HEK293 (cell line): ENCODE results near the gene CCN2.

ENCODE experiments used
- CTCF ChIA-PET: fragments of 350-600 bp; formaldehyde crosslinking; extraction: SDS; loops from one replicate; lab custom pipeline; 2021; ENCODE audit warnings: antibody characterized with exemption; lab: Yijun Ruan, JAX
- POLR2A ChIA-PET: fragments of 300-600 bp; formaldehyde crosslinking; extraction: SDS; loops from one replicate; lab custom pipeline; 2020; ENCODE audit warnings: antibody characterized with exemption, inconsistent platforms; lab: Yijun Ruan, JAX
- H3K27ac ChIP-seq: fragments of 200-500 bp; sonication (Bioruptor generic); 2 replicates; pipeline ENCODE4 v1.5.1; 2014; ENCODE audit warnings: low read depth, low read length, control low read depth, inconsistent platforms; ENCODE audit errors: extremely low read depth
- H3K36me3 ChIP-seq, 2 experiments: fragments of 200-500 bp in 1 of 2; sonication (Bioruptor generic) in 1 of 2; 1 replicate in 1 of 2; 2 replicates in 1 of 2; pipeline ENCODE4 v1.5.1; 2014 to 2017; ENCODE audit warnings: inconsistent platforms in 2 of 2, low read length in 2 of 2; ENCODE audit not compliant: control insufficient read depth in 2 of 2, insufficient read depth in 1 of 2
- H3K4me1 ChIP-seq: fragments of 200-500 bp; sonication (Bioruptor generic); 2 replicates; pipeline ENCODE4 v1.5.1; 2014; ENCODE audit warnings: mild to moderate bottlenecking, low read length, inconsistent platforms; ENCODE audit not compliant: control insufficient read depth, insufficient read depth
- H3K4me3 ChIP-seq: 2 replicates; pipeline ENCODE4 v1.5.1; 2011; ENCODE audit warnings: low read depth, mild to moderate bottlenecking, control low read depth, low read length, moderate library complexity
- H3K9me3 ChIP-seq: fragments of 200-500 bp; sonication (Bioruptor generic); 2 replicates; pipeline ENCODE4 v1.5.1; 2014; ENCODE audit warnings: low read depth, low read length, inconsistent platforms; ENCODE audit not compliant: control insufficient read depth, insufficient read depth
- HOXA7 ChIP-seq: sonication (generic); formaldehyde crosslinking; IDR thresholded peaks from 2 replicates; pipeline ENCODE4 v1.8.1; 2022; ENCODE audit warnings: missing genetic modification reagents, borderline replicate concordance
- REPIN1 ChIP-seq: fragments of 450-650 bp; formaldehyde crosslinking; IDR thresholded peaks from 2 replicates; pipeline ENCODE4 v1.5.1; 2017; ENCODE audit warnings: missing biosample characterization, missing genetic modification characterization, low read depth
- SCRT1 ChIP-seq: fragments of 450-650 bp; formaldehyde crosslinking; IDR thresholded peaks from 2 replicates; pipeline ENCODE4 v1.5.1; 2016; ENCODE audit warnings: missing biosample characterization, missing genetic modification characterization, borderline replicate concordance
- SP3 ChIP-seq: fragments of 450-650 bp; formaldehyde crosslinking; IDR thresholded peaks from 2 replicates; pipeline ENCODE4 v1.5.1; 2016; ENCODE audit warnings: missing biosample characterization, missing genetic modification characterization
- YY2 ChIP-seq: fragments of 450-650 bp; formaldehyde crosslinking; IDR thresholded peaks from 2 replicates; pipeline ENCODE4 v1.5.1; 2016; ENCODE audit warnings: missing biosample characterization, missing genetic modification characterization
- ZFHX2 ChIP-seq: fragments of 450-650 bp; formaldehyde crosslinking; conservative IDR thresholded peaks from 2 replicates; pipeline ENCODE4 v1.5.1; 2016; ENCODE audit warnings: missing biosample characterization, missing genetic modification characterization
- ZNF146 ChIP-seq: fragments of 450-650 bp; formaldehyde crosslinking; IDR thresholded peaks from 2 replicates; pipeline ENCODE4 v1.5.1; 2016; ENCODE audit warnings: missing biosample characterization, missing genetic modification characterization
- ZNF23 ChIP-seq: fragments of 450-650 bp; formaldehyde crosslinking; IDR thresholded peaks from 2 replicates; pipeline ENCODE4 v1.5.1; 2016; ENCODE audit warnings: missing biosample characterization, missing genetic modification characterization, borderline replicate concordance
- ZNF311 ChIP-seq: fragments of 450-650 bp; formaldehyde crosslinking; IDR thresholded peaks from 2 replicates; pipeline ENCODE4 v1.5.1; 2017; ENCODE audit warnings: missing biosample characterization, missing genetic modification characterization, borderline replicate concordance
- ZNF341 ChIP-seq: fragments of 450-650 bp; formaldehyde crosslinking; IDR thresholded peaks from 2 replicates; pipeline ENCODE4; 2016; ENCODE audit warnings: low read depth, missing biosample characterization, missing genetic modification characterization
- ZNF366 ChIP-seq: fragments of 450-650 bp; formaldehyde crosslinking; conservative IDR thresholded peaks from 2 replicates; pipeline ENCODE4 v1.5.1; 2016; ENCODE audit warnings: missing biosample characterization, missing genetic modification characterization
- ZNF416 ChIP-seq: fragments of 450-650 bp; formaldehyde crosslinking; IDR thresholded peaks from 2 replicates; pipeline ENCODE4 v1.5.1; 2016; ENCODE audit warnings: missing biosample characterization, missing genetic modification characterization
- ZNF426 ChIP-seq: fragments of 450-650 bp; formaldehyde crosslinking; IDR thresholded peaks from 2 replicates; pipeline ENCODE4 v1.5.1; 2017; ENCODE audit warnings: missing biosample characterization, missing genetic modification characterization, mild to moderate bottlenecking, inconsistent platforms, moderate library complexity
- ZNF473 ChIP-seq: fragments of 450-650 bp; formaldehyde crosslinking; IDR thresholded peaks from 2 replicates; pipeline ENCODE4 v1.5.1; 2017; ENCODE audit warnings: missing biosample characterization, missing genetic modification characterization
- ZNF558 ChIP-seq: fragments of 450-650 bp; formaldehyde crosslinking; IDR thresholded peaks from 2 replicates; pipeline ENCODE4 v1.5.1; 2016; ENCODE audit warnings: missing biosample characterization, missing genetic modification characterization
- ZNF596 ChIP-seq: fragments of 450-650 bp; IDR thresholded peaks from 2 replicates; pipeline ENCODE4 v1.5.0; 2018; ENCODE audit warnings: missing biosample characterization, mild to moderate bottlenecking, missing genetic modification characterization, moderate library complexity
- ZNF830 ChIP-seq: fragments of 450-650 bp; IDR thresholded peaks from 2 replicates; pipeline ENCODE4 v1.5.0; 2018; ENCODE audit warnings: missing biosample characterization, missing genetic modification characterization, low read depth, mild to moderate bottlenecking, moderate library complexity
- ZNF843 ChIP-seq: fragments of 450-650 bp; formaldehyde crosslinking; IDR thresholded peaks from 2 replicates; pipeline ENCODE4 v1.5.1; 2016; ENCODE audit warnings: missing biosample characterization, missing genetic modification characterization
- TF ChIP-seq, protein P1 (sequence below): fragments of 450-650 bp; formaldehyde crosslinking; IDR thresholded peaks from 2 replicates; pipeline ENCODE4 v1.5.1; 2016; ENCODE audit warnings: missing biosample characterization, missing genetic modification characterization
- TF ChIP-seq, protein P2 (sequence below): fragments of 450-650 bp; formaldehyde crosslinking; IDR thresholded peaks from 2 replicates; pipeline ENCODE4 v1.5.1; 2016; ENCODE audit warnings: missing biosample characterization, missing genetic modification characterization, low read depth
- TF ChIP-seq, protein P3 (sequence below): fragments of 450-650 bp; formaldehyde crosslinking; IDR thresholded peaks from 2 replicates; pipeline ENCODE4 v1.5.1; 2016; ENCODE audit warnings: missing biosample characterization, missing genetic modification characterization
- TF ChIP-seq, protein P4 (sequence below): fragments of 450-650 bp; formaldehyde crosslinking; IDR thresholded peaks from 2 replicates; pipeline ENCODE4 v1.5.1; 2016; ENCODE audit warnings: missing biosample characterization, missing genetic modification characterization, borderline replicate concordance
- TF ChIP-seq, protein P5 (sequence below): fragments of 450-650 bp; formaldehyde crosslinking; IDR thresholded peaks from 2 replicates; pipeline ENCODE4 v1.5.1; 2017; ENCODE audit warnings: missing biosample characterization, missing genetic modification characterization
- TF ChIP-seq, protein P6 (sequence below): fragments of 450-650 bp; IDR thresholded peaks from 2 replicates; pipeline ENCODE4 v1.5.1; 2018; ENCODE audit warnings: missing biosample characterization, missing genetic modification characterization

The CCN2 gene

DNA sequence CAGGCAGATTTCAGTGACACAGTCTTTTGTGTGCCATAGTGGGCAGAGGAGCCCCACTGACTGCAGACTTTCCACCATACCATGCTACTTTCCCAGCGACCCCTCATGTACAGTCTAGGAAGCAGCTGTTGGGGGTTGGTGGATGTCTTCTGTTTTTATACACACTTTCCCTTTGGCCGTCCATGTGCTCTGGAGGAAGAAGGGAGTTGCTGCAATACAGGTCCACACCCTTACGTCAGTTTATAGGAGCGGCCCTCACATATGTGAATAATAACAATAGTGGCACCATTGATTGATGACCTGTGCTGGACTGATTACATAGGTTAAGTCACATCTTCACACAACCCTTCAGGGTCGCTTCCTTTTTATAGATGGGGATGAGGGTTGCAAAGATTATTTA, 17.5 kb upstream of the CCN2 start (continued):
- TF ChIP-seq YY2 (tag by site-specific recombination) (no peak), ZFHX2 (tag by site-specific recombination) (no peak), ZNF23 (no peak), ZNF341 (no peak), SCRT1 (tag by site-specific recombination) (no peak), ZNF311 (no peak), ZNF146 (tag by site-specific recombination) (no peak), REPIN1 (tag by site-specific recombination) (no peak), HOXA7 (CRISPR knock-in tag) (no peak), ZNF830 (no peak), ZNF558 (tag by site-specific recombination) (no peak)
- TF ChIP-seq, protein P1, sequence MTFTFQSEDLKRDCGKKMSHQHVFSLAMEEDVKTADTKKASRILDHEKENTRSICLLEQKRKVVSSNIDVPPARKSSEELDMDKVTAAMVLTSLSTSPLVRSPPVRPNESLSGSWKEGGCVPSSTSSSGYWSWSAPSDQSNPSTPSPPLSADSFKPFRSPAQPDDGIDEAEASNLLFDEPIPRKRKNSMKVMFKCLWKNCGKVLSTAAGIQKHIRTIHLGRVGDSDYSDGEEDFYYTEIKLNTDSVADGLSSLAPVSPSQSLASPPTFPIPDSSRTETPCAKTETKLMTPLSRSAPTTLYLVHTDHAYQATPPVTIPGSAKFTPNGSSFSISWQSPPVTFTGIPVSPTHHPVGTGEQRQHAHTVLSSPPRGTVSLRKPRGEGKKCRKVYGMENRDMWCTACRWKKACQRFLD: no peak

DNA sequence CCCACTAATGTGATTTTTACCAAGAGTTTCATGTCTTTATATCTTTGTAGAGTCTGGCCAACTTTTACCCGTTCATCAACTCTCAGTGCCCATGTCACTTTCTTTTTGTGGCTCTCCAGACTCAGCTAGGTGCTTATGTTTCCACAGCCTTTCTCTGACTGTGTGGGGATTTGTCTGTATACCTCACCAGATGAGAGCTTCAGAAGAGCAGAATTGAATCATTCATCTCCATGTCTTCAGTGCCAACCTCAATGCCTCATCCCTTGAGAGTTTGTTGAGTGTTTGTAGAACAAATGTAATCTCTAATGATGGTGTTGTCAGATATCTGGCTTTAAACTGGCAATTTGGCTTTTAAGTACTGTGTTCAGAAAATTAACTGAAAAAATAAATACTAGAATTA, 16.8 kb upstream of the CCN2 start:
- H3K4me1 ChIP-seq: 0 out of 2 replicates have a peak, but pooled peaks cover 5% of the 10 kb centered on the region
- H3K4me3 ChIP-seq: no peak overlapping the region
- TF ChIP-seq ZNF843: no peak
- TF ChIP-seq, protein P2, sequence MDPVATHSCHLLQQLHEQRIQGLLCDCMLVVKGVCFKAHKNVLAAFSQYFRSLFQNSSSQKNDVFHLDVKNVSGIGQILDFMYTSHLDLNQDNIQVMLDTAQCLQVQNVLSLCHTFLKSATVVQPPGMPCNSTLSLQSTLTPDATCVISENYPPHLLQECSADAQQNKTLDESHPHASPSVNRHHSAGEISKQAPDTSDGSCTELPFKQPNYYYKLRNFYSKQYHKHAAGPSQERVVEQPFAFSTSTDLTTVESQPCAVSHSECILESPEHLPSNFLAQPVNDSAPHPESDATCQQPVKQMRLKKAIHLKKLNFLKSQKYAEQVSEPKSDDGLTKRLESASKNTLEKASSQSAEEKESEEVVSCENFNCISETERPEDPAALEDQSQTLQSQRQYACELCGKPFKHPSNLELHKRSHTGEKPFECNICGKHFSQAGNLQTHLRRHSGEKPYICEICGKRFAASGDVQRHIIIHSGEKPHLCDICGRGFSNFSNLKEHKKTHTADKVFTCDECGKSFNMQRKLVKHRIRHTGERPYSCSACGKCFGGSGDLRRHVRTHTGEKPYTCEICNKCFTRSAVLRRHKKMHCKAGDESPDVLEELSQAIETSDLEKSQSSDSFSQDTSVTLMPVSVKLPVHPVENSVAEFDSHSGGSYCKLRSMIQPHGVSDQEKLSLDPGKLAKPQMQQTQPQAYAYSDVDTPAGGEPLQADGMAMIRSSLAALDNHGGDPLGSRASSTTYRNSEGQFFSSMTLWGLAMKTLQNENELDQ (tag by site-specific recombination): no peak
- TF ChIP-seq ZNF473 (tag by site-specific recombination): no peak
- TF ChIP-seq SP3: no peak
- TF ChIP-seq ZNF596 (tag by site-specific recombination): no peak
- no peak for TF ChIP-seq ZNF416 (tag by site-specific recombination)
- TF ChIP-seq, protein P3, sequence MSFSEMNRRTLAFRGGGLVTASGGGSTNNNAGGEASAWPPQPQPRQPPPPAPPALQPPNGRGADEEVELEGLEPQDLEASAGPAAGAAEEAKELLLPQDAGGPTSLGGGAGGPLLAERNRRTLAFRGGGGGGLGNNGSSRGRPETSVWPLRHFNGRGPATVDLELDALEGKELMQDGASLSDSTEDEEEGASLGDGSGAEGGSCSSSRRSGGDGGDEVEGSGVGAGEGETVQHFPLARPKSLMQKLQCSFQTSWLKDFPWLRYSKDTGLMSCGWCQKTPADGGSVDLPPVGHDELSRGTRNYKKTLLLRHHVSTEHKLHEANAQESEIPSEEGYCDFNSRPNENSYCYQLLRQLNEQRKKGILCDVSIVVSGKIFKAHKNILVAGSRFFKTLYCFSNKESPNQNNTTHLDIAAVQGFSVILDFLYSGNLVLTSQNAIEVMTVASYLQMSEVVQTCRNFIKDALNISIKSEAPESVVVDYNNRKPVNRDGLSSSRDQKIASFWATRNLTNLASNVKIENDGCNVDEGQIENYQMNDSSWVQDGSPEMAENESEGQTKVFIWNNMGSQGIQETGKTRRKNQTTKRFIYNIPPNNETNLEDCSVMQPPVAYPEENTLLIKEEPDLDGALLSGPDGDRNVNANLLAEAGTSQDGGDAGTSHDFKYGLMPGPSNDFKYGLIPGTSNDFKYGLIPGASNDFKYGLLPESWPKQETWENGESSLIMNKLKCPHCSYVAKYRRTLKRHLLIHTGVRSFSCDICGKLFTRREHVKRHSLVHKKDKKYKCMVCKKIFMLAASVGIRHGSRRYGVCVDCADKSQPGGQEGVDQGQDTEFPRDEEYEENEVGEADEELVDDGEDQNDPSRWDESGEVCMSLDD (tag by site-specific recombination): no peak
- TF ChIP-seq ZNF366 (tag by site-specific recombination): no peak
- TF ChIP-seq, protein P4, sequence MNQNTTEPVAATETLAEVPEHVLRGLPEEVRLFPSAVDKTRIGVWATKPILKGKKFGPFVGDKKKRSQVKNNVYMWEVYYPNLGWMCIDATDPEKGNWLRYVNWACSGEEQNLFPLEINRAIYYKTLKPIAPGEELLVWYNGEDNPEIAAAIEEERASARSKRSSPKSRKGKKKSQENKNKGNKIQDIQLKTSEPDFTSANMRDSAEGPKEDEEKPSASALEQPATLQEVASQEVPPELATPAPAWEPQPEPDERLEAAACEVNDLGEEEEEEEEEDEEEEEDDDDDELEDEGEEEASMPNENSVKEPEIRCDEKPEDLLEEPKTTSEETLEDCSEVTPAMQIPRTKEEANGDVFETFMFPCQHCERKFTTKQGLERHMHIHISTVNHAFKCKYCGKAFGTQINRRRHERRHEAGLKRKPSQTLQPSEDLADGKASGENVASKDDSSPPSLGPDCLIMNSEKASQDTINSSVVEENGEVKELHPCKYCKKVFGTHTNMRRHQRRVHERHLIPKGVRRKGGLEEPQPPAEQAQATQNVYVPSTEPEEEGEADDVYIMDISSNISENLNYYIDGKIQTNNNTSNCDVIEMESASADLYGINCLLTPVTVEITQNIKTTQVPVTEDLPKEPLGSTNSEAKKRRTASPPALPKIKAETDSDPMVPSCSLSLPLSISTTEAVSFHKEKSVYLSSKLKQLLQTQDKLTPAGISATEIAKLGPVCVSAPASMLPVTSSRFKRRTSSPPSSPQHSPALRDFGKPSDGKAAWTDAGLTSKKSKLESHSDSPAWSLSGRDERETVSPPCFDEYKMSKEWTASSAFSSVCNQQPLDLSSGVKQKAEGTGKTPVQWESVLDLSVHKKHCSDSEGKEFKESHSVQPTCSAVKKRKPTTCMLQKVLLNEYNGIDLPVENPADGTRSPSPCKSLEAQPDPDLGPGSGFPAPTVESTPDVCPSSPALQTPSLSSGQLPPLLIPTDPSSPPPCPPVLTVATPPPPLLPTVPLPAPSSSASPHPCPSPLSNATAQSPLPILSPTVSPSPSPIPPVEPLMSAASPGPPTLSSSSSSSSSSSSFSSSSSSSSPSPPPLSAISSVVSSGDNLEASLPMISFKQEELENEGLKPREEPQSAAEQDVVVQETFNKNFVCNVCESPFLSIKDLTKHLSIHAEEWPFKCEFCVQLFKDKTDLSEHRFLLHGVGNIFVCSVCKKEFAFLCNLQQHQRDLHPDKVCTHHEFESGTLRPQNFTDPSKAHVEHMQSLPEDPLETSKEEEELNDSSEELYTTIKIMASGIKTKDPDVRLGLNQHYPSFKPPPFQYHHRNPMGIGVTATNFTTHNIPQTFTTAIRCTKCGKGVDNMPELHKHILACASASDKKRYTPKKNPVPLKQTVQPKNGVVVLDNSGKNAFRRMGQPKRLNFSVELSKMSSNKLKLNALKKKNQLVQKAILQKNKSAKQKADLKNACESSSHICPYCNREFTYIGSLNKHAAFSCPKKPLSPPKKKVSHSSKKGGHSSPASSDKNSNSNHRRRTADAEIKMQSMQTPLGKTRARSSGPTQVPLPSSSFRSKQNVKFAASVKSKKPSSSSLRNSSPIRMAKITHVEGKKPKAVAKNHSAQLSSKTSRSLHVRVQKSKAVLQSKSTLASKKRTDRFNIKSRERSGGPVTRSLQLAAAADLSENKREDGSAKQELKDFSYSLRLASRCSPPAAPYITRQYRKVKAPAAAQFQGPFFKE (tag by site-specific recombination): no peak
- no peak for TF ChIP-seq ZNF426
- TF ChIP-seq, protein P5, sequence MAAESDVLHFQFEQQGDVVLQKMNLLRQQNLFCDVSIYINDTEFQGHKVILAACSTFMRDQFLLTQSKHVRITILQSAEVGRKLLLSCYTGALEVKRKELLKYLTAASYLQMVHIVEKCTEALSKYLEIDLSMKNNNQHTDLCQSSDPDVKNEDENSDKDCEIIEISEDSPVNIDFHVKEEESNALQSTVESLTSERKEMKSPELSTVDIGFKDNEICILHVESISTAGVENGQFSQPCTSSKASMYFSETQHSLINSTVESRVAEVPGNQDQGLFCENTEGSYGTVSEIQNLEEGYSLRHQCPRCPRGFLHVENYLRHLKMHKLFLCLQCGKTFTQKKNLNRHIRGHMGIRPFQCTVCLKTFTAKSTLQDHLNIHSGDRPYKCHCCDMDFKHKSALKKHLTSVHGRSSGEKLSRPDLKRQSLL (tag by site-specific recombination): no peak
- TF ChIP-seq, protein P6, sequence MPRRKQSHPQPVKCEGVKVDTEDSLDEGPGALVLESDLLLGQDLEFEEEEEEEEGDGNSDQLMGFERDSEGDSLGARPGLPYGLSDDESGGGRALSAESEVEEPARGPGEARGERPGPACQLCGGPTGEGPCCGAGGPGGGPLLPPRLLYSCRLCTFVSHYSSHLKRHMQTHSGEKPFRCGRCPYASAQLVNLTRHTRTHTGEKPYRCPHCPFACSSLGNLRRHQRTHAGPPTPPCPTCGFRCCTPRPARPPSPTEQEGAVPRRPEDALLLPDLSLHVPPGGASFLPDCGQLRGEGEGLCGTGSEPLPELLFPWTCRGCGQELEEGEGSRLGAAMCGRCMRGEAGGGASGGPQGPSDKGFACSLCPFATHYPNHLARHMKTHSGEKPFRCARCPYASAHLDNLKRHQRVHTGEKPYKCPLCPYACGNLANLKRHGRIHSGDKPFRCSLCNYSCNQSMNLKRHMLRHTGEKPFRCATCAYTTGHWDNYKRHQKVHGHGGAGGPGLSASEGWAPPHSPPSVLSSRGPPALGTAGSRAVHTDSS (tag by site-specific recombination): no peak
- no peak overlapping the region for H3K27ac ChIP-seq
- no peaks in the 10 kb centered on the region for H3K9me3 ChIP-seq
- ChIA-PET CTCF (interaction anchor here (0.7 to 0.9 kb wide), 2 partner anchors 20 to 312 kb away, joined by 4 to 5 read pairs; no protein-coding TSS in a partner anchor), POLR2A (no interaction called here)
- H3K36me3 ChIP-seq: no peaks in the 10 kb centered on the region
